NCI-H2227 (cell line): ENCODE results near the gene PTCH1.

Experiments used
- DNase-seq: peaks from one replicate; lab custom pipeline; 2025; ENCODE audit not compliant: unreplicated experiment; lab: John Stamatoyannopoulos, UW

The PTCH1 gene

DNA sequence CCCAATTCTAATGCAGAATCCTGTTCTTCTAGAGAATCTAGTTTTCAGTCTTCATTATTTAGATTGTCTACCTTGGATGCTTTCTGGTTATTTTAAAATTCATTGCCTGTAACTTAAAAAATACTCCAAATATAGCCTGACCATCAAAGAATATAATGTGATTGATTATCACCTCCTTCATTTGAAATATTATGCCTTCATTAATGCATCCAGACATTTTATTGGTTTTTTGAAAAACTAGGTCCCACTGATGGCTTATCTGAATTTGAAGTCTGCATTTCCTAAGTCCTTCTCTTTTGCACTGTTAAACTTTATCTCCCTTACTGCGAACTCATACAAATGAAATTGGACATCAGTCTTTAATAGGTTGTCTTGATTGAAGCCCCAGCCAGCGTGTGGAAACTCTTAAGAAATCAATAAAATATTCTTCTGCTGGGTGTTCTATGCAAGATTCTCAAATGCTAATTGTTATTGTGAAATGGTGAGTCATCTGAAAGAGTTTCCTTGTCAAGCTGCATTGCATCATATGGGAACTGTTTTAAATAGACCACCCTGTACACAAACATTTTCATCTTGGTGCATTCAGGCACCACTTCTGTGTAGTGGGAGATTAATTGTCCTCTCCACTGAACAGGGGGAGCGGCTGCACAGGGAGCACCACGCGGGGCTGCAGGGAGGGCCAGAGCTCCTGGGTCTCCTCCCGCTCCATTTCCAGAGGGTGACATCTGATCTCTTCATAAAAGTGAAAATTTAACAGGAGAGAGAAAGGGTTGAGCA is 106.9 kb downstream of the PTCH1 start:
- DNase-seq: no peak

DNA sequence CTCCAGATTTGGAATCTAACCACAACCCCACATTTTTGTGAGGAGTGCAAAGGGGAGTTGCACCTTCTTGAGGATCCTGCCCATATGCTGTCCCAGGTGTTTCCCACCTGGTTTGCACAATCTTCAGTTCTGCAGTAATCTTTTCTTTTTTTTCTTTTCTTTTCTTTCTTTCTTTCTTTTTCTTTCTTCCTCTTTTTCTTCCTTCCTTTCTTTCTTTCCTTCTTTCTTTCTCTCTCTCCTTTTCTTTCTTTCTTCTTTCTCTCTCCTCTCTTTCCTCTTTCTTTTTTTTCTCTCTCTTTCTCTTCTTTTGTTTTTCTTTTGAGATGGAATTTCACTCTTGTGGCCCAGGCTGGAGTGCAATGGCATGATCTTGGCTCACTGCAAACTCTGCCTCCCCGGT is 109.2 kb downstream of the PTCH1 start:
- DNase-seq: no peak

DNA sequence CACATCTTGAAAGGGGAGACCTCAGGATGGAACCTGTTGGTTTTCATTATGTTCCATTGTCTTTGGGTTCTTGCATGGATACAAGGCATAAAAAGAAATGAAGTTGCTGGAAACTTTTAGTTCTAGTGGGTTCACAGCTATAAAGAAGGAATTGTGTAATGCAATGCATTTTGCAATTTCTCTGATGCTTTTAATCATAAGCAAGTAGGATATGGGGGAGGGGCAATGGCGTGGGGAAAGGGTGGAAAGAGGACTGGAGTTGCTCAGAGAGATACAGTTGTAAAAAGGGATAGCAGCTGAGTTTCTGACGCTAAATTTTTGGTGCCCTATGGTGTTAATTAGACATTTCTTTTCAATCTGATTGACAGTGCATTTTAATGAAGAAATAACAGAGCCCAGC is 110.7 kb downstream of the PTCH1 start:
- no peak for DNase-seq

DNA sequence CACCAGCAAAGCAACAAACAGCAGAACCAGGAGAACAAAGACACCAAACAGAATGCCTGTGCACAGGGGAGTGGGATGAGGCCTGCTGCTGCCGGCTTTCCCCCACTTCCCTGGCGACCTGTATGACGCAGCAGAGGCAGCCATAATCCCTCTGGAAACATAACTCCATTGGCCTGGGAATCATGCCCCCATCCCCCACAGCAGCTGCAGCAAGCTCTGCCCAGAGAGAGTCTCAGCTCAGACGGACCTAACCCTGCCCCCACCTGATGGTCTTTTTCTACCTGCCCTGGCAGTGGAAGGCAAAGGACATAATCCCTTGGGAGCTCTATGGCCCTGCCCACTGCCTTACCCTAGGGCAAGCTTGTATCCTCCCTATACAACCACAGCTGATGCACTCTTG is 117.5 kb downstream of the PTCH1 start:
- no peak for DNase-seq
